ENCODE results near the gene CAMTA2. TPM values are rescaled to one million over a fixed set of nuclear protein-coding genes. Genes with fewer than 3 reads are reported as not detected.

CAMTA2 gene
- total RNA-seq, 2 experiments from 2014 or later = 101 to 109 TPM

DNA sequence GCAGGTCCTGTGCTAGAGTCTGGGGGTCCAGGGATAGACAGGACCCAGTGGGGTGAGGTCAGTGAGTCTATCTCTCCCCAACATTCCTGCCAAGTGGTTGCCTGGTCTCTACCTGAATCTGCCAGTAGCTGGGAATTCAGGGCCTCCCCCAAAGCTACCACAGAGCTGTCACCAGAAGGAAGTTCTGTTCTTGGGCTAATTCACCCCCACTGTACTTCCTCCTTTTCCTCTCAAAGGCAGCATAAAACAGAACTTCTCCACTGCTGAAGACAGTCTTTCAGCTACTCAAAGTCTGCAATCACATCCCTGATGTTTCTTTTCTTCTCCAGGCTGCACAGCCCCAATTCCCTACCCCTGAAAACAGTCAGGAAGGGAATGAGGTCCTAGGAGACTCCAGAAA is 8.7 kb downstream of the CAMTA2 start:
- H3K9me3 Mint-ChIP-seq = no peaks in the 10 kb centered on the region
- DNase-seq = no peak
- POLR2A ChIA-PET = interaction anchor here (0.5 kb wide), 1 partner anchor 16 kb away, joined by 4 read pairs; no protein-coding TSS in a partner anchor
- peaks cover 16% of the 10 kb centered on the region for H3K4me1 Mint-ChIP-seq (ENCODE audit: low read depth)
- intact Hi-C loops (cut with micrococcal nuclease) = no loop called here
- no peak overlapping the region for H3K27ac Mint-ChIP-seq
- no peak overlapping the region for H3K4me3 Mint-ChIP-seq
- peaks cover 34% of the 10 kb centered on the region for H3K36me3 Mint-ChIP-seq
- CTCF ChIA-PET = interaction anchor here (1.0 to 5.1 kb wide), 4 partner anchors 9 to 85 kb away, joined by 3 to 57 read pairs (median 9); partner anchors contain the start of genes RNF167 and SLC25A11
- no peaks in the 10 kb centered on the region for H3K27me3 Mint-ChIP-seq

DNA sequence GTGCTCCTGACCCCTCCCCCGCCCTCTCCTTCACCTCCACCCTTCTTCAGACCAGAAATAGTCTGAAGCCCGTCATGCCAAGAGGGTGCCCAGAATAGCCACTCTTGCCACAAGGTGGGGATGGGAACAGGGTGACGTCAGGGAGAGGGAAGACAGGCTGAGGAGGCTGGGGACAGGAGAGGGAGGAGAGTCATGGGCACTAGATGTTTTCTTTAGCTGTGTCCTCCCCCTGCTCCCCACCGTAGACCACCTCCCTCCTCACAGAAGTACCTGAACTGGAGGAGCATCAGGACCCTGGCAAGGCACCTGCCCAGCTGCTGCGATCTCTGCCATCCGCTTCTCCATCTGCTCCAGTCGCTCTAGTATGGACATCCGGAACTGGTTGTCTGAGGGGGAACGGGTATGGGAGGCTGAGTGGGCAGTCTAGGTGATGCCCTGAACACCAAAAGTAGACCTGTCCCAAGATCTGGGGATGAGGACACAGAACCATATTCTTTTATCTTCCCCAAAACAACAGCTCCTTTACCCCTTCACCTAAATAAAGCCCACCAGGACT is 13.3 kb downstream of the CAMTA2 start:
- POLR2A ChIA-PET = no interaction called here
- intact Hi-C loops (cut with micrococcal nuclease) = no loop called here
- Mint-ChIP-seq H3K27ac (no peak overlapping the region), H3K4me3 (no peak overlapping the region), H3K27me3 (no peaks in the 10 kb centered on the region), H3K4me1 (ENCODE audit: low read depth) (peaks cover 20% of the 10 kb centered on the region), H3K9me3 (no peaks in the 10 kb centered on the region), H3K36me3 (peaks cover 38% of the 10 kb centered on the region)
- DNase-seq = no peak
- CTCF ChIA-PET = interaction anchor here (0.9 to 1.5 kb wide), 5 partner anchors 12 to 89 kb away, joined by 3 to 5 read pairs (median 3); partner anchors contain the start of gene CAMTA2

GRCh38 chr17:4973256-4974114 is 14.0 kb downstream of the CAMTA2 start:
- H3K9me3 Mint-ChIP-seq = no peaks in the 10 kb centered on the region
- CTCF ChIA-PET = interaction anchor here (1.2 kb wide), 1 partner anchor 33 kb away, joined by 3 read pairs; no protein-coding TSS in a partner anchor

DNA sequence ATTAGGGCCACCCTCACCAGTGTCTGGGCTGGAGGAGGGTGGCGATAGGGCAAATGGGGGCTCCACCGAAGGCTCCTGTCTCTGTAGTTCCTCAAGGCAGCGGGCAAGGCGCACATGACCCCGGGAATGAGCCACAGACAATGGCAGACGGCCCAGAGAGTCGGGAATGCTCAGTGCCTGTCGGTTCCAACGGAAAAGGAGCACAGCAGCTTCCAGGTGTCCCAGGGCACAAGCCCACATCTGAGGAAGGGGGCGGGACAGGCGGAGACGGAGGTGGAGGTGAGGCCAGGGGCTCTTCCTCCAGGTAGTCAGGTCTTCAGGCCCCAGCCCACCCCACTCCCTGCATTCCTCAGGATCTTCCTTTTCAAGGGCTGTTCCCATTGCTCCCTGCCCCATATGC is 14.7 kb downstream of the CAMTA2 start:
- no peak overlapping the region for H3K27ac Mint-ChIP-seq
- intact Hi-C loops (cut with micrococcal nuclease) = no loop called here
- H3K4me1 Mint-ChIP-seq (ENCODE audit: low read depth) = peaks cover 22% of the 10 kb centered on the region
- POLR2A ChIA-PET = no interaction called here
- H3K36me3 Mint-ChIP-seq = peaks cover 38% of the 10 kb centered on the region
- CTCF ChIA-PET = interaction anchor here (1.2 kb wide), 1 partner anchor 34 kb away, joined by 3 read pairs; no protein-coding TSS in a partner anchor
- no peaks in the 10 kb centered on the region for H3K9me3 Mint-ChIP-seq
- no peak for DNase-seq
- H3K27me3 Mint-ChIP-seq = no peaks in the 10 kb centered on the region
- H3K4me3 Mint-ChIP-seq = no peak overlapping the region

More at GRCh38 chr17:4973256-4974114, 14.0 kb downstream of the CAMTA2 start:
- peaks cover 38% of the 10 kb centered on the region for H3K36me3 Mint-ChIP-seq
- peaks cover 22% of the 10 kb centered on the region for H3K4me1 Mint-ChIP-seq (ENCODE audit: low read depth)
- no peaks in the 10 kb centered on the region for H3K27me3 Mint-ChIP-seq
- no peak overlapping the region for H3K27ac Mint-ChIP-seq
- DNase-seq = no peak
- POLR2A ChIA-PET = no interaction called here
- intact Hi-C loops (cut with micrococcal nuclease) = no loop called here
- no peak overlapping the region for H3K4me3 Mint-ChIP-seq

DNA sequence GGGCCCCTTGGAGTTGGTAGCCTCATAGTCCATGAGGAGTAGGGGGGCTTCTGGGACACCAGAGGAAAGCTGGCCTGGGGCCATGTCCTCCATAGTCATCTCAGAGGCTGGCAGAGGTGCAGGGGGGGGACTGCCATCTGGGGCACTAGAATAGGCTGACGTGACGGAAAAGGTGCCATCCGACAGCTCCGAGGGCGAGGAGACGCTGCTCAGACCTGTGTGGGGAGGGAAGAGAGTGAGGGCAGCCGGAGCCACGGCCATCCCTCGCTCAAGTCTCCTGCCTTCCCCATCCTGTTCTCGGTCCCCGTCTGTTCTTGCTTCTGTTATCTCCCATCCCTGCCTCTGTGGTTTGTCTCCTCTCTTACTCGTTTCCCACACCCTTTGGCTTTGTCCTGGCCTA is 15.2 kb downstream of the CAMTA2 start:
- Mint-ChIP-seq H3K27me3 (no peaks in the 10 kb centered on the region), H3K4me1 (ENCODE audit: low read depth) (peaks cover 22% of the 10 kb centered on the region), H3K36me3 (peaks cover 34% of the 10 kb centered on the region), H3K4me3 (no peak overlapping the region), H3K27ac (no peak overlapping the region), H3K9me3 (no peaks in the 10 kb centered on the region)
- POLR2A ChIA-PET = no interaction called here
- no peak for DNase-seq
- intact Hi-C loops (cut with micrococcal nuclease) = no loop called here
- CTCF ChIA-PET = no interaction called here

DNA sequence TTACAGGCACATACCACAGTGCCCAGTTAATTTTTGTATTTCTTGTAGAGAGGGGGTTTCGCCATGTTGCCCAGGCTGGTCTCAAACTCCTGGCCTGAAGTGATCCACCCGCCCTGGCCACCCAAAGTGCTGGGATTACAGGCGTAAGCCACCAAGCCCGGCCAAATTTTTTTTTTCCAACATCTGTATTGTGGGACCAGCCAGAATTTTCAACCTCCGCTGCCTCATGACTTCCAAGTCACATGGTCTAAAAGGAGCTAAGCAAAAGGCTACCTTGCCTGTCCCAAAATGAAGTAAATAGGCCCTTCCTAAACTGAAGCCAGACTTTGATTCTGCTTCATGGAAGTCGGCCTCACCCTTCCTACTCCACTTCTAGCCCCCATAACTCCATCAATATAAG is 15.6 kb downstream of the CAMTA2 start:
- Mint-ChIP-seq H3K4me1 (ENCODE audit: low read depth) (peaks cover 22% of the 10 kb centered on the region), H3K36me3 (peaks cover 31% of the 10 kb centered on the region), H3K27ac (no peak overlapping the region), H3K4me3 (no peak overlapping the region), H3K27me3 (no peaks in the 10 kb centered on the region), H3K9me3 (no peaks in the 10 kb centered on the region)
- POLR2A ChIA-PET = interaction anchor here (10.7 kb wide), 1 partner anchor 24 kb away, joined by 346 read pairs; the partner anchor contains the start of genes ENO3, PFN1, RNF167 and SLC25A11
- CTCF ChIA-PET = interaction anchor here (0.9 to 2.9 kb wide), 2 partner anchors 8 to 11 kb away, joined by 3 to 21 read pairs; no protein-coding TSS in a partner anchor
- DNase-seq = no peak
- intact Hi-C loops (cut with micrococcal nuclease) = no loop called here

DNA sequence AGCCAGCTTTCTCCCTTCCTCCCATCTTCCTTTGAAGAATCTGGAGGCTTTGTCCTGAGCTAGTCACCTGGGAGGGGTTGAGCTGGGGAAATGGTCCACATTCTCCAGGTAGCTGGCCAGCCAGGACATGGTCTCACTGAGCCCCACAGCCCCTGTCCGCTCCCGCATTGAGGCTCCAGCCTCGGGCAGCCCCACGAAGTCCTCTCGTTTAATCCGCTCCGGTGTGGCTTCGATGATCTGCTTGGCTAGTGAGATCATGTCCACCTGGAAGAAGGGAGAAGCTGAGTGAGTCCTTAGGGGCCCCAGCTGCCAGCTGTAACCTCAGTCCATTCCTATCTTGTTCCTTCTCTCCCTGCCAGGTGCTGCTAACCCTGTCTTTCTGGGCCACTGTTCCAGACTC is 17.2 kb downstream of the CAMTA2 start:
- H3K9me3 Mint-ChIP-seq = peaks cover 3% of the 10 kb centered on the region
- POLR2A ChIA-PET = interaction anchor here (1.0 to 10.7 kb wide), 7 partner anchors 10 to 109 kb away, joined by 3 to 346 read pairs (median 9); partner anchors contain the start of genes CAMTA2, ENO3, INCA1 and KIF1C
- peaks cover 34% of the 10 kb centered on the region for H3K36me3 Mint-ChIP-seq
- H3K27ac Mint-ChIP-seq = no peak overlapping the region
- no peak overlapping the region for H3K4me3 Mint-ChIP-seq
- no peak for DNase-seq
- intact Hi-C loops (cut with micrococcal nuclease) = no loop called here
- CTCF ChIA-PET = interaction anchor here (0.7 to 3.1 kb wide), 8 partner anchors 8 to 180 kb away, joined by 3 to 21 read pairs (median 4); partner anchors contain the start of gene CAMTA2
- H3K27me3 Mint-ChIP-seq = no peaks in the 10 kb centered on the region
- peaks cover 33% of the 10 kb centered on the region for H3K4me1 Mint-ChIP-seq (ENCODE audit: low read depth)

DNA sequence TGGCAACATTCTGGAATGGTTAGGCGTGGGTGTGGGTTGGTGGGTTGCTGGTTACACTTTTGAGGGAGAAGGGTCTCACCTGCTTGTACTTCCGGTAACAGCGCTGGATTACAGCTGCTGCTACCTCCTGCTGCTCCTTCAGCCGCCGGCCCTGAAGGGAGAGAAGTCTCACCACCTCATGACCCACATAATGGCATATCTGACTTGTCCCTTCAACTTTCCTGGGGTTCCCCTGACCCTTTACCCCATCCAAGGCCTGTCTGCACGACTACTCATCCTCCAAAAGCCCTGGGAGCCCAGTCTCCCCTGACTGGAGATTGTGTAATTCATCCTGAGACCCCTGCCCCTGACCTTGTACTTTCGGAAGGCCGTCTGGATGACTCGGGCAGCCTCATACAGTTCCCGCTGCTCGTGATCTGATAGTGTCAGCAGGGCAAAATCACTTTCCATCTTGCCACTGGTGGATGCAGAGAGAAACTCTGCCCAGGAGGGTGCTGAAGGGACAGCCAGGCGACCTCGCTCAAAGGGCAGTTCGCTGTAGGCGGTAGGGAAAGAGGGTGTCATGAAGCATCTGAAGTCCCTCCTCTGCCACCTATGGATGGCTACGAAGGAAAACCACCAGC is 17.8 kb downstream of the CAMTA2 start:
- ChIA-PET CTCF (interaction anchor here (0.7 to 3.1 kb wide), 9 partner anchors 9 to 179 kb away, joined by 3 to 21 read pairs (median 4); partner anchors contain the start of gene CAMTA2), POLR2A (interaction anchor here (0.7 to 10.7 kb wide), 10 partner anchors 11 to 180 kb away, joined by 3 to 346 read pairs (median 4); partner anchors contain the start of genes C17orf107, CAMTA2, CHRNE and ENO3)
- Mint-ChIP-seq H3K27me3 (no peaks in the 10 kb centered on the region), H3K9me3 (peaks cover 3% of the 10 kb centered on the region), H3K4me3 (no peak overlapping the region), H3K4me1 (ENCODE audit: low read depth) (peaks cover 37% of the 10 kb centered on the region), H3K27ac (no peak overlapping the region), H3K36me3 (peaks cover 37% of the 10 kb centered on the region)
- intact Hi-C loops (cut with micrococcal nuclease) = loop anchor here (1.0 to 5.0 kb wide), 4 partner anchors 18 to 63 kb away; partner anchors contain the start of genes CAMTA2, INCA1 and KIF1C
- DNase-seq = peak; percentile 73

DNA sequence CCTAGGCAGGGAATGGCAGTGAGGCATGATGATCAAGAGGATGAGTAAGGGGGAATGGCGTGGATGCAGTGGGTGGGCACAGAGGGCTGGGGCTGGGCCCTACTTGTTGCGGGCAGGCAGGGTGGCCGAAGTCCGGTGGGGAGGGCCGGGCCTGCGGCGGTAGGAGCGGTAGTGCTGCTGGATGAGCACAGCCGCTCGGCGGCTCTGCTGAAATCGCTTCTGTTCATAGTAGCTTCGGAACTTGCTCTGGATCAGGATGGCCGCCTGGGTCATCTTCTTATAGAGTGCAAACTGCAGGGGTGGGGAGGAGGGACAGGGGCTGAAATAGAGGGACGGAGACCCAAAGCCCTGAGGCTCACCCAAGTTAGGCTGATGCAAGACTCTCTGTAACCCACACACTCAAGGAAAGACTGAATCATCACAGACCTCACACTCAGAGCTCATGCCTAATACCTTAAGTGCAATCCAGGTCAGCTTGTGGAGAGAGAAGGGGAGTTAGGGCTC is 18.4 kb downstream of the CAMTA2 start:
- Mint-ChIP-seq H3K4me3 (no peak overlapping the region), H3K36me3 (peaks cover 34% of the 10 kb centered on the region), H3K27ac (no peak overlapping the region), H3K4me1 (ENCODE audit: low read depth) (peaks cover 37% of the 10 kb centered on the region), H3K9me3 (peaks cover 3% of the 10 kb centered on the region), H3K27me3 (no peaks in the 10 kb centered on the region)
- CTCF ChIA-PET = interaction anchor here (0.9 to 3.1 kb wide), 7 partner anchors 11 to 93 kb away, joined by 3 to 21 read pairs (median 4); partner anchors contain the start of gene CAMTA2
- no peak for DNase-seq
- POLR2A ChIA-PET = interaction anchor here (0.7 to 10.7 kb wide), 11 partner anchors 11 to 179 kb away, joined by 3 to 346 read pairs (median 4); partner anchors contain the start of genes C17orf107, CAMTA2, CHRNE and ENO3
- intact Hi-C loops (cut with micrococcal nuclease) = loop anchor here (1.0 to 5.0 kb wide), 4 partner anchors 18 to 63 kb away; partner anchors contain the start of genes CAMTA2, INCA1 and KIF1C

GRCh38 chr17:4968486-4969046 is 18.9 kb downstream of the CAMTA2 start:
- H3K4me3 Mint-ChIP-seq = no peak overlapping the region
- H3K4me1 Mint-ChIP-seq (ENCODE audit: low read depth) = peaks cover 37% of the 10 kb centered on the region
- intact Hi-C loops (cut with micrococcal nuclease) = loop anchor here (1.0 to 5.0 kb wide), 4 partner anchors 19 to 64 kb away; partner anchors contain the start of genes CAMTA2, INCA1 and KIF1C
- peaks cover 3% of the 10 kb centered on the region for H3K9me3 Mint-ChIP-seq
- H3K36me3 Mint-ChIP-seq = peaks cover 32% of the 10 kb centered on the region
- H3K27me3 Mint-ChIP-seq = no peaks in the 10 kb centered on the region
- ChIA-PET CTCF (interaction anchor here (0.6 to 3.1 kb wide), 8 partner anchors 12 to 94 kb away, joined by 3 to 21 read pairs (median 4); partner anchors contain the start of gene CAMTA2), POLR2A (interaction anchor here (0.7 to 10.7 kb wide), 8 partner anchors 12 to 110 kb away, joined by 3 to 346 read pairs (median 4); partner anchors contain the start of genes C17orf107, CAMTA2, CHRNE and ENO3)
- H3K27ac Mint-ChIP-seq = no peak overlapping the region
- peak; percentile 58 for DNase-seq

All from activated CD4-positive, alpha-beta memory T cell treated with anti-CD3 and anti-CD28 coated beads for 36 hours (primary cell).